Measurements from ENCODE around the gene ZBTB7A. TPM values are rescaled to one million over a fixed set of nuclear protein-coding genes. Genes with fewer than 3 reads are reported as not detected.
A peak's percentile ranks its signal among the peaks of the same experiment; 100 is the strongest.

ZBTB7A gene
- total RNA-seq, 4 donors from 2014 or later: 71.9 to 137 (median 114) TPM

DNA sequence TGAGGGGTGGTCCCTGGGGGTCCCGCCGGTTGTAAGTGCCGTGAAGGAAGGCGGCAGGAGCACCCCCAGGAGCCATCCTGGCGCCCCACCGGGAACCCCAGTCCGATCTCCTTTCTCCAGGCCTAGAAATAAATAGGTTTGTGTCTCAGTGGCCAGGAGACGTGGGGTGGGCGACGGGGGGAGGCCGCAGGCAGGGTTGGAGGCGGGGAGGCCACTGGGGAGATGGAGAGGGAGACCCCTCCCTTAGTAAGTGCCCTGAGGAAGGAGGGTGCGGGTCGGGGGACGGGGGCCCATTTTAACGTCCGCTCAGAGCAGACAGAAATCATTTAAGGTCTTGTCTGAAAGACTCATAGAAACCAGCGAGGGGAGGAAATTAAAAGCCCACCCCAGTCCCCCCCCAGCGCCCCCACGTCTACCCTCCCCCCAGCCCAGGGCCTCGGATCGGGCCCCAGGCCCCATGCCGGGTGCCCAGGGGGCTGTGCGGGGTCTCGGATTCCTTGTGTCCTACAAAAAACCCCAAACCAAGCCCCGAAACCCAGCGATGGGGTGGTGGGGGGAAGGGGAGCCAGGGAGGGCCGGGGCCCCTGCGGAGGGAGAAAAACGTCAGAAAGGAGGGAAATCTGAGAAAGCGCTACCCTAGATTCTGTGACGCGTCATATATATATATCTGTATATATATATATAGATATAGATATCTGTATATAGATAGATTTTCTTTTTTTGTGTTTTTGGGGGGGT is 19.6 kb downstream of the ZBTB7A start:
- H3K9me3 ChIP-seq: no peaks in the 10 kb centered on the region
- no peaks in the 10 kb centered on the region for H3K27me3 ChIP-seq
- H3K27ac ChIP-seq (replicated peaks in 1 of 4): no peak overlapping the region
- TF ChIP-seq EP300 (IDR thresholded peaks at IDR 0.05) (no peak), POLR2AphosphoS5 (IDR thresholded peaks at IDR 0.05) (no peak), POLR2A (IDR thresholded peaks at IDR 0.05; ENCODE audit: low read depth) (no peak)
- TF ChIP-seq, protein P1, sequence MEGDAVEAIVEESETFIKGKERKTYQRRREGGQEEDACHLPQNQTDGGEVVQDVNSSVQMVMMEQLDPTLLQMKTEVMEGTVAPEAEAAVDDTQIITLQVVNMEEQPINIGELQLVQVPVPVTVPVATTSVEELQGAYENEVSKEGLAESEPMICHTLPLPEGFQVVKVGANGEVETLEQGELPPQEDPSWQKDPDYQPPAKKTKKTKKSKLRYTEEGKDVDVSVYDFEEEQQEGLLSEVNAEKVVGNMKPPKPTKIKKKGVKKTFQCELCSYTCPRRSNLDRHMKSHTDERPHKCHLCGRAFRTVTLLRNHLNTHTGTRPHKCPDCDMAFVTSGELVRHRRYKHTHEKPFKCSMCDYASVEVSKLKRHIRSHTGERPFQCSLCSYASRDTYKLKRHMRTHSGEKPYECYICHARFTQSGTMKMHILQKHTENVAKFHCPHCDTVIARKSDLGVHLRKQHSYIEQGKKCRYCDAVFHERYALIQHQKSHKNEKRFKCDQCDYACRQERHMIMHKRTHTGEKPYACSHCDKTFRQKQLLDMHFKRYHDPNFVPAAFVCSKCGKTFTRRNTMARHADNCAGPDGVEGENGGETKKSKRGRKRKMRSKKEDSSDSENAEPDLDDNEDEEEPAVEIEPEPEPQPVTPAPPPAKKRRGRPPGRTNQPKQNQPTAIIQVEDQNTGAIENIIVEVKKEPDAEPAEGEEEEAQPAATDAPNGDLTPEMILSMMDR (IDR thresholded peaks at IDR 0.05): no peak
- H3K4me3 ChIP-seq: no peak overlapping the region
- H3K4me1 ChIP-seq: peaks cover 22 to 69% (median 57%) of the 10 kb centered on the region in 4 donors
- H3K36me3 ChIP-seq: peaks cover 15 to 76% (median 64%) of the 10 kb centered on the region in 4 donors
- intact Hi-C loops (cut with DNase I): no loop called here
- 82% methylated on average over 30 of the region's 33 CpGs for WGBS
- DNase-seq (ENCODE audit: extremely low spot score): no peak

DNA sequence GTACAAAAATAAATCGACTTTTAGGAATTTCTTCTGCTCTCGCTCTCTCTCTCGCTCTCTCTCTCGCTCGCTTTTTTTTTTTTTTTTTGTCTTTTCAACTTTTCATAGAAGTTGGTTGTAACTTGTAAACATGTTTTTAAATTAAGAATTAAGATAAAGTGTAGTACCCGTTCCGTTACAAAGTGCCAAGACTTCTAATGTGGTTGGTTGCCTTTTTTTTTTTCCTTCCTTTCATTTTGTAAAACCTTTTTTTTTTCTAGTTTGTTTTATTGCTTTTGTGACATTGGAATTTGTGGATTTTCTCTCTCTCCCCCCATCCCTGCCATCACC is 20.4 kb downstream of the ZBTB7A start:
- Histone ChIP-seq H3K4me1 (peaks cover 15 to 61% (median 52%) of the 10 kb centered on the region in 4 donors), H3K27me3 (no peaks in the 10 kb centered on the region), H3K36me3 (peaks cover 15 to 76% (median 64%) of the 10 kb centered on the region in 4 donors), H3K27ac (replicated peaks in 1 of 4) (no peak overlapping the region), H3K4me3 (no peak overlapping the region), H3K9me3 (no peaks in the 10 kb centered on the region)
- WGBS: 81% methylated on average over 7 of the region's 7 CpGs
- intact Hi-C loops (cut with DNase I): no loop called here
- DNase-seq (ENCODE audit: extremely low spot score): no peak
- TF ChIP-seq POLR2AphosphoS5 (IDR thresholded peaks at IDR 0.05) (no peak), EP300 (IDR thresholded peaks at IDR 0.05) (no peak), POLR2A (IDR thresholded peaks at IDR 0.05; ENCODE audit: low read depth) (no peak)
- TF ChIP-seq, protein P1 (IDR thresholded peaks at IDR 0.05): no peak

DNA sequence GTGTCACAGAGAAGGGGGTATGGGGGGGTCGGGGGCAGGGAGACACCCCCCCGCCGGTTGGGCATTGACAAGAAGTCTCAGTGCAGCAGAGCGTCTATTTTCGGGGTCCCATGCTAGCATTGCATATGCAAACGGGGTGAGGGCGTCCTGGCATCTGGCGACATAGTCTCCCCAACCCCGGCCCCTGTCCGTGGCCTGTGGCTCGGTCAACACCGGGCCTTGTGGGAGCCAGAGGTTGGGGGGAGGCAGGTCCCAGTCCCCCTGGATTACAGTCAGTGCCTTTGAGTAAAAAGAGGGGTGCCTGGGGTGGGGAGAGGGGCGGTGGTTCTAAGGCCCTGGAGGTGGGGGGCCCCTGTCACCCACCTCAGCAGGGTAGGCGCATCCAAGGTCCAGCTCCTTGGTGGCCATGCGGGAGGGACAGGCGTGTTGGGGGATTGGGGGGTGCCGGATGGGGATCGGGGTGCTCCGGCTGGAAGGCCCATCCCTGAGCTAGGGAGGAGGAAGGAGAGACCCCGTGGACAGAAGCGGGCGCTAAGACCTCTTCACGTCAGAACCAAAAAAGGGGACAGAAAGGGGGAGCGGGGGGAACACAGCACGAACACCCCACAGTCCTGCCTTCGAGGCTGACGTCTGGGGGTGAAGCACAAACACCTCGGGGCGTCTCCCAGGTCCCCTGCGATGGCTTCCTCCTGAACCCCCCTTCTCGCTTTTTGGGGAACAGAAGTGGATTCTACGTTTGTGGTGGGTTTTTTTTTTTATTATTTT is 20.9 kb downstream of the ZBTB7A start:
- DNase-seq (ENCODE audit: extremely low spot score): no peak
- intact Hi-C loops (cut with DNase I): no loop called here
- no peak overlapping the region for H3K4me3 ChIP-seq
- 76% methylated on average over 20 of the region's 32 CpGs for WGBS
- no peaks in the 10 kb centered on the region for H3K9me3 ChIP-seq
- TF ChIP-seq EP300 (IDR thresholded peaks at IDR 0.05): no peak
- TF ChIP-seq, protein P1 (IDR thresholded peaks at IDR 0.05): no peak
- TF ChIP-seq POLR2AphosphoS5 (IDR thresholded peaks at IDR 0.05): no peak
- TF ChIP-seq POLR2A (IDR thresholded peaks at IDR 0.05; ENCODE audit: low read depth): no peak
- H3K27ac ChIP-seq (replicated peaks in 1 of 4): peak overlapping the region in 2 of 4 donors; percentile 5 to 17
- H3K36me3 ChIP-seq: peaks cover 15 to 72% (median 65%) of the 10 kb centered on the region in 4 donors
- H3K4me1 ChIP-seq: peaks cover 15 to 58% (median 50%) of the 10 kb centered on the region in 4 donors
- no peaks in the 10 kb centered on the region for H3K27me3 ChIP-seq

DNA sequence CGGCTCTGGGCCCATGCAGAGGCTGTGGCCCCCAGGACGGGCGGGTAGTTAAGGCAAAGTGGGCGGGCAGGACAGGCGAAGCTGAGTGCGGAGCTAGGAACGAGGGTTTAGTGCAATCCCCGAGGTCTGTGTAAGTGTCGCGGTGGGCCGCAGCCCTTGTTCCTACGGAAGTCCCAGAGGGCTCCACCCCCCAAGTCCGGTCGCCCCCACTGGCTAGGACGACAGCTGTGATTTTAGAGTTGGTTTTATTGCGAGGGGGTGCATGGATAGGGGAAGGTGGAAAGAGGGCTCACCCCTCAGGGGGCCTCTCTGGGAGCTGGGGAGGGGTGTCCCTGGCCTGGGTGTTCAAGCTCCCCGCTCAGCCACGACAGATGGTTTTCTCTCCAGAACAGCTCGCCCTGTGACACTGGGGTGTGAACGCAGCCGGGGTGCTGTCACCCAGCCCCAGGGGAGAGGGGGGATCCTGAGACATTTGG is 21.7 kb downstream of the ZBTB7A start:
- 72% methylated on average over 19 of the region's 21 CpGs for WGBS
- peaks cover 15 to 64% (median 60%) of the 10 kb centered on the region in 4 donors for H3K36me3 ChIP-seq
- TF ChIP-seq EP300 (IDR thresholded peaks at IDR 0.05) (no peak), POLR2AphosphoS5 (IDR thresholded peaks at IDR 0.05) (no peak), POLR2A (IDR thresholded peaks at IDR 0.05; ENCODE audit: low read depth) (no peak)
- TF ChIP-seq, protein P1 (IDR thresholded peaks at IDR 0.05): no peak
- H3K27me3 ChIP-seq: no peaks in the 10 kb centered on the region
- no peaks in the 10 kb centered on the region for H3K9me3 ChIP-seq
- intact Hi-C loops (cut with DNase I): no loop called here
- no peak for DNase-seq (ENCODE audit: extremely low spot score)
- H3K27ac ChIP-seq (replicated peaks in 1 of 4): peak overlapping the region in 1 of 4 donors; percentile 17
- peaks cover 15 to 52% (median 44%) of the 10 kb centered on the region in 4 donors for H3K4me1 ChIP-seq
- no peak overlapping the region for H3K4me3 ChIP-seq

All from esophagus muscularis mucosa (tissue), 4 donors.